Activated CD4-positive, alpha-beta T cell treated with anti-CD3 and anti-CD28 coated beads, Interleukin-10, Interleukin-2, amounts not matched to agents 100 ng/mL and 50 ng/mL, durations not matched to agents 16 hours and 8 hours (primary cell): ENCODE measurements around the gene PAM16.

Source experiments
- DNase-seq: peaks from one replicate; pipeline ENCODE4 v3.0.0-alpha.2; 2020

Gene PAM16

DNA sequence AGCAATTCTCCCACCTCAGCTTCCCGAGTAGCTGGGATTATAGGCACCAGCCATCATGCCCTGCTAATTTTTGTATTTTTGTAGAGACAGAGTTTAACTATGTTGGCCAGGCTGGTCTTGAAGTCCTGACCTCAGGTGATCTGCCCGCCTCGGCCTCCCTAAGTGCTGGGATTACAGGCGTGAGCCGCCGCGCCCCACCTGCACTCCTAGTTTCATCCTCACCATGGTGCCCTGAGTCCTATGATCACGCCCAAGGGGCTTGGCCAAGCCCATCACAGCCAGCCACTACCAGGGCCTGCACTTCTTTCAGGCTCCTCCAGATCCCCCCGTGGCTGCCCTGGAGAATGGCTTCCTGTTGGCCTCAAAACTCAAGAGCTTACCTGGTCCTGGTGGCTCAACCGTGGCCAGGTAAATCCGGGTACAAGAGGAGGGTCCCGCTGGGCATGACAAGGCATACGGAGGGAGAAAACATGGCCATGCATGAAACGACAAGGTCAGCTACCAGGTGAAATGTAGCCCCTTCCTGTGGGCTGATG, 57.9 kb downstream of the PAM16 start:
- no peak for DNase-seq

DNA sequence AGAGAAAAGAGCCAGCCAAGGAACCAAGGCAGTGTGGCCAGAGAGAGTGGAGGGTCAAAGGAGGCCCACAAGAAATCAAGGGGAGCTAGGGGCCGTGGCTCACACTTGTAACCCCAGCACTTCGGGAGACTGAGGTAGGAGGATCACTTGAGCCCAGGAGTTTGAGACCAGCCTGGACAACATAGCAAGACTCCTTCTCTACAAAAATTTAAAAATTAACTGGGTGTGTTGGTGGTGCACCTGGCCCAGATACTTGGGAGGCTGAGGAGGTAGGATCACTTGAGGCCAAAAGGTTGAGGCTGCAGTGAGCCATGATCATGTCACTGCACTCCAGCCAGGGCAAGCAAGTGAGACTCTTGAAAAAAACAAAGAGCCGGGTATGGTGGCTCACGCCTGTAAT, 59.4 kb downstream of the PAM16 start:
- DNase-seq: no peak
